Stomach smooth muscle (tissue), 2 donors: ENCODE measurements around the gene CTNNA2.
"Not testable (repeated sequence)": the region's sequence is repeated elsewhere in the genome, so short reads cannot be mapped to it uniquely, and the experiment has no call there.

Source experiments
- H3K27ac ChIP-seq: one replicate; pipeline ENCODE4 v1.7.0; 2013; ENCODE audit warnings: mild to moderate bottlenecking, low read length, inconsistent platforms
- H3K27me3 ChIP-seq, 2 donors: one replicate each; pipeline ENCODE4 v1.7.0; 2013; ENCODE audit warnings: low read length in 2 of 2; ENCODE audit not compliant: insufficient read depth in 2 of 2, control insufficient read depth in 1 of 2
- H3K36me3 ChIP-seq, 2 donors: one replicate each; pipeline ENCODE4 v1.7.0; 2013; ENCODE audit warnings: low read length in 2 of 2; ENCODE audit not compliant: control insufficient read depth in 2 of 2, insufficient read depth in 2 of 2
- H3K4me1 ChIP-seq: one replicate; pipeline ENCODE4 v1.7.0; 2013; ENCODE audit warnings: low read length; ENCODE audit not compliant: control insufficient read depth, insufficient read depth
- H3K4me3 ChIP-seq, 2 donors: one replicate each; pipeline ENCODE4 v1.7.0; 2013; ENCODE audit warnings: low read length in 2 of 2
- H3K9ac ChIP-seq, 2 donors: one replicate each; pipeline ENCODE4 v1.7.0; 2013; ENCODE audit warnings: low read length in 2 of 2, mild to moderate bottlenecking in 1 of 2
- H3K9me3 ChIP-seq, 2 donors: one replicate each; pipeline ENCODE4 v1.7.0; 2013; ENCODE audit warnings: low read length in 2 of 2; ENCODE audit not compliant: control insufficient read depth in 2 of 2
- donor health status: healthy.
- donor health status: Pancreatic carcinoma.

The CTNNA2 gene

GRCh38 chr2:80186262-80186661 is 673.4 kb downstream of the CTNNA2 start:
- no peaks in the 10 kb centered on the region for H3K4me1 ChIP-seq
- no peaks in the 10 kb centered on the region for H3K9me3 ChIP-seq
- no peaks in the 10 kb centered on the region for H3K36me3 ChIP-seq
- H3K27ac ChIP-seq, result no peak overlapping the region
- no peak overlapping the region for H3K9ac ChIP-seq
- H3K27me3 ChIP-seq, result no peaks in the 10 kb centered on the region
- no peak overlapping the region for H3K4me3 ChIP-seq

GRCh38 chr2:80187156-80187555 is 674.3 kb downstream of the CTNNA2 start:
- H3K4me3 ChIP-seq, result no peak overlapping the region
- no peaks in the 10 kb centered on the region for H3K27me3 ChIP-seq
- no peaks in the 10 kb centered on the region for H3K9me3 ChIP-seq
- no peak overlapping the region for H3K9ac ChIP-seq
- no peak overlapping the region for H3K27ac ChIP-seq
- H3K4me1 ChIP-seq, result no peaks in the 10 kb centered on the region
- H3K36me3 ChIP-seq, result no peaks in the 10 kb centered on the region

GRCh38 chr2:80190166-80190565 is 677.3 kb downstream of the CTNNA2 start:
- no peaks in the 10 kb centered on the region for H3K4me1 ChIP-seq
- H3K9ac ChIP-seq, result no peak overlapping the region
- H3K9me3 ChIP-seq, result no peaks in the 10 kb centered on the region
- no peaks in the 10 kb centered on the region for H3K27me3 ChIP-seq
- no peak overlapping the region for H3K4me3 ChIP-seq
- H3K36me3 ChIP-seq, result no peaks in the 10 kb centered on the region
- H3K27ac ChIP-seq, result no peak overlapping the region

- H3K27ac ChIP-seq, result no peak overlapping the region
Measured at GRCh38 chr2:80193566-80193965, 680.7 kb downstream of the CTNNA2 start.

GRCh38 chr2:80195034-80195433 is 682.2 kb downstream of the CTNNA2 start:
- Histone ChIP-seq H3K27me3 (no peaks in the 10 kb centered on the region), H3K9ac (no peak overlapping the region), H3K4me3 (no peak overlapping the region), H3K27ac (no peak overlapping the region), H3K9me3 (no peaks in the 10 kb centered on the region), H3K4me1 (no peaks in the 10 kb centered on the region), H3K36me3 (no peaks in the 10 kb centered on the region)

More at GRCh38 chr2:80193566-80193965, 680.7 kb downstream of the CTNNA2 start:
- no peaks in the 10 kb centered on the region for H3K4me1 ChIP-seq
- H3K27me3 ChIP-seq, result no peaks in the 10 kb centered on the region
- no peaks in the 10 kb centered on the region for H3K36me3 ChIP-seq
- no peak overlapping the region for H3K4me3 ChIP-seq
- H3K9ac ChIP-seq, result no peak overlapping the region
- no peaks in the 10 kb centered on the region for H3K9me3 ChIP-seq

GRCh38 chr2:80198042-80198441 is 685.2 kb downstream of the CTNNA2 start:
- H3K36me3 ChIP-seq, result no peaks in the 10 kb centered on the region
- H3K27me3 ChIP-seq, result no peaks in the 10 kb centered on the region
- no peaks in the 10 kb centered on the region for H3K9me3 ChIP-seq
- H3K9ac ChIP-seq, result no peak overlapping the region
- H3K4me3 ChIP-seq, result no peak overlapping the region
- no peaks in the 10 kb centered on the region for H3K4me1 ChIP-seq
- no peak overlapping the region for H3K27ac ChIP-seq

- Histone ChIP-seq H3K9me3 (no peaks in the 10 kb centered on the region), H3K36me3 (no peaks in the 10 kb centered on the region), H3K9ac (no peak overlapping the region), H3K4me1 (no peaks in the 10 kb centered on the region), H3K27me3 (no peaks in the 10 kb centered on the region), H3K4me3 (no peak overlapping the region), H3K27ac (no peak overlapping the region)
Measured at GRCh38 chr2:80199504-80199903, 686.7 kb downstream of the CTNNA2 start.

- not testable (repeated sequence) for H3K4me1 ChIP-seq, H3K27ac ChIP-seq, H3K27me3 ChIP-seq, H3K36me3 ChIP-seq, H3K9ac ChIP-seq, H3K4me3 ChIP-seq, H3K9me3 ChIP-seq
Measured at GRCh38 chr2:80203929-80204328, 691.1 kb downstream of the CTNNA2 start.

- H3K27ac ChIP-seq, result no peak overlapping the region
- no peaks in the 10 kb centered on the region for H3K4me1 ChIP-seq
- no peaks in the 10 kb centered on the region for H3K27me3 ChIP-seq
- H3K4me3 ChIP-seq, result no peak overlapping the region
- H3K9me3 ChIP-seq, result no peaks in the 10 kb centered on the region
- H3K36me3 ChIP-seq, result no peaks in the 10 kb centered on the region
- H3K9ac ChIP-seq, result no peak overlapping the region
Measured at GRCh38 chr2:80205498-80205897, 692.6 kb downstream of the CTNNA2 start.

GRCh38 chr2:80209458-80209857 is 696.6 kb downstream of the CTNNA2 start:
- Histone ChIP-seq H3K36me3 (no peaks in the 10 kb centered on the region), H3K9me3 (no peaks in the 10 kb centered on the region), H3K9ac (no peak overlapping the region), H3K27me3 (no peaks in the 10 kb centered on the region), H3K4me1 (no peaks in the 10 kb centered on the region), H3K27ac (no peak overlapping the region), H3K4me3 (no peak overlapping the region)

GRCh38 chr2:80217446-80217845 is 704.6 kb downstream of the CTNNA2 start:
- Histone ChIP-seq H3K4me3 (no peak overlapping the region), H3K9me3 (no peaks in the 10 kb centered on the region), H3K27me3 (no peaks in the 10 kb centered on the region), H3K36me3 (no peaks in the 10 kb centered on the region), H3K27ac (no peak overlapping the region), H3K9ac (no peak overlapping the region), H3K4me1 (no peaks in the 10 kb centered on the region)
